ENCODE measurements around the gene ZNF430. TPM values are rescaled to one million over a fixed set of nuclear protein-coding genes. Genes with fewer than 3 reads are reported as not detected.

Gene ZNF430
- total RNA-seq, 2 donors from 2014 or later: 7.7 to 11.7 TPM

DNA sequence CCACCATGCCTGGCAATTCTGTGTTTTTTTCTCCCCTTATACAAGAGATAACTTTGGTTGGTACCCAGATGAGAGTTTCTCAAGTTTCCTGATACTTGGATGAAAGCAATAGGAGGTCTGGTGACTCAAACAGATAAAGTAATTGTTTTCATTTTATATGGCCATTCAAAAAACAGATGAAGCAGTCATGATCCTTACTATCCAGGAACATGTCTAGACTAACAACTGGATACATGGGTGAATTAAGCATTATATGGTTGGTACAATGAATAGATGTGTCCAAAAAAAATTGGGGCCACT lies 8.5 kb downstream of the ZNF430 start:
- no peak overlapping the region for H3K4me3 ChIP-seq
- no peaks in the 10 kb centered on the region for H3K9me3 ChIP-seq
- DNase-seq: no peak
- TF ChIP-seq, protein P1, sequence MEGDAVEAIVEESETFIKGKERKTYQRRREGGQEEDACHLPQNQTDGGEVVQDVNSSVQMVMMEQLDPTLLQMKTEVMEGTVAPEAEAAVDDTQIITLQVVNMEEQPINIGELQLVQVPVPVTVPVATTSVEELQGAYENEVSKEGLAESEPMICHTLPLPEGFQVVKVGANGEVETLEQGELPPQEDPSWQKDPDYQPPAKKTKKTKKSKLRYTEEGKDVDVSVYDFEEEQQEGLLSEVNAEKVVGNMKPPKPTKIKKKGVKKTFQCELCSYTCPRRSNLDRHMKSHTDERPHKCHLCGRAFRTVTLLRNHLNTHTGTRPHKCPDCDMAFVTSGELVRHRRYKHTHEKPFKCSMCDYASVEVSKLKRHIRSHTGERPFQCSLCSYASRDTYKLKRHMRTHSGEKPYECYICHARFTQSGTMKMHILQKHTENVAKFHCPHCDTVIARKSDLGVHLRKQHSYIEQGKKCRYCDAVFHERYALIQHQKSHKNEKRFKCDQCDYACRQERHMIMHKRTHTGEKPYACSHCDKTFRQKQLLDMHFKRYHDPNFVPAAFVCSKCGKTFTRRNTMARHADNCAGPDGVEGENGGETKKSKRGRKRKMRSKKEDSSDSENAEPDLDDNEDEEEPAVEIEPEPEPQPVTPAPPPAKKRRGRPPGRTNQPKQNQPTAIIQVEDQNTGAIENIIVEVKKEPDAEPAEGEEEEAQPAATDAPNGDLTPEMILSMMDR (IDR thresholded peaks at IDR 0.05): no peak
- no peak overlapping the region for H3K9ac ChIP-seq (ENCODE audit: low read depth in 2 of 2, low read length in 2 of 2)
- no peak overlapping the region for H3K27ac ChIP-seq
- no peaks in the 10 kb centered on the region for H3K36me3 ChIP-seq
- no peaks in the 10 kb centered on the region for H3K4me1 ChIP-seq
- intact Hi-C loops (cut with DNase I): no loop called here
- no peaks in the 10 kb centered on the region for H3K27me3 ChIP-seq

DNA sequence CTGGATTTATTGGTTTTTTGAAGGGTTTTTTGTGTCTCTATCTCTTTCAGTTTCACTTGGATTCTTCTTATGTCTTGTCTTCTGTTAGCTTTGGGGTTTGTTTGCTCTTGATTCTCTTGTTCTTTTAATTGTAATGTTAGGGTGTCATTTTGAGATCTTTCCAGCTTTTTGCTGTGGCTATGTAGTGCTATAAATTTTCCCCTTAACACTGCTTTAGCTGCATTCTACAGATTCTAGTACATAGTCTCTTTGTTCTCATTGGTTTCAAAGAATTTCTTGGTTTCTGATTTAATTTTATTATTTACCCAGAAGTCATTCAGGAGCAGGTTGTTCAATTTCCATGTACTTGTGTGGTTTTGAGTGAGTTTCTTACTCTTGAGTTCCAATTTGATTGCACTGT lies 24.6 kb downstream of the ZNF430 start:
- intact Hi-C loops (cut with DNase I): no loop called here
- no peaks in the 10 kb centered on the region for H3K9me3 ChIP-seq

DNA sequence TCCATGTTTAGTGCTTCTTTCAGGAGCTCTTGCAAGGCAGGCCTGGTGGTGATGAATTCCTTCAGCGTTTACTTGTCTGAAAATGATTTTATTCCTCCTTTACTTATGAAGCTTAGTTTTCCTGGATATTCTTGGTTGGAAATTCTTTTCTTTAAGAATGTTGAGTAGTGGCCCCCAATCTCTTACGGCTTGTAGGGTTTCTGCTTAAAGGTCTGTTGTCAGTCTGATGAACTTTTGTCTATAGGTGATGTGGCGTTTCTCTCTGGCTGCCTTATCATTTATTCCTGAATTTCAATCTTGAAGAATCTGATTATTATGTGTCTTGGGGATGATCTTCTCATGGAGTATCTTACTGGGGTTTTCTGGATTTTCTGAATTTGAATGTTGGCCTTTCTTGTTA lies 26.0 kb downstream of the ZNF430 start:
- H3K4me3 ChIP-seq: no peak overlapping the region
- H3K4me1 ChIP-seq: no peaks in the 10 kb centered on the region
- H3K27ac ChIP-seq: no peak overlapping the region
- H3K36me3 ChIP-seq: no peaks in the 10 kb centered on the region
- intact Hi-C loops (cut with DNase I): no loop called here
- DNase-seq: no peak
- no peaks in the 10 kb centered on the region for H3K27me3 ChIP-seq
- no peaks in the 10 kb centered on the region for H3K9me3 ChIP-seq
- no peak overlapping the region for H3K9ac ChIP-seq (ENCODE audit: low read depth in 2 of 2, low read length in 2 of 2)
- TF ChIP-seq, protein P1 (IDR thresholded peaks at IDR 0.05): no peak

More for the DNA sequence above, 24.6 kb downstream of the ZNF430 start:
- no peaks in the 10 kb centered on the region for H3K36me3 ChIP-seq
- H3K27ac ChIP-seq: no peak overlapping the region
- TF ChIP-seq, protein P1 (IDR thresholded peaks at IDR 0.05): no peak
- no peak overlapping the region for H3K9ac ChIP-seq (ENCODE audit: low read depth in 2 of 2, low read length in 2 of 2)
- no peaks in the 10 kb centered on the region for H3K4me1 ChIP-seq
- H3K4me3 ChIP-seq: no peak overlapping the region
- no peaks in the 10 kb centered on the region for H3K27me3 ChIP-seq
- DNase-seq: no peak

DNA sequence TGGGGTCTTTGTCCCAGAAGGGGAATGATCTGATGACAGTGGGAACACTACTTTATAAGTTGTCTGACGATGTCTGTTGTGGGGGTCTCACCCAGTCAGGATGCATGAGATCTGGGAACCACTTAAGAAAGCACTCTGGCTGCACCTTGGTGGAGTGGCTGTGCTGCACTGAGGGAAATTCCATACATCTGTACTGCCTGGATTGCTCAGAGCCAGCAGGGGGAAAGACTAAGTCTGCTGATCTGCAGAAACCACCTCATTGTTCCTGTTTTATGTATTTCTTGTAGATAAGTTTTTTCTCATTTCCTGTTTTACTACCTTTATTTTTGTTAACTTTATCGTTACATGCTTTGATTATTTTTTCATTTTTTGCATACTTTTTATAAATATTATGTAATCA lies 27.3 kb downstream of the ZNF430 start:
- DNase-seq: no peak
- TF ChIP-seq, protein P1 (IDR thresholded peaks at IDR 0.05): no peak
- H3K36me3 ChIP-seq: no peaks in the 10 kb centered on the region
- H3K9ac ChIP-seq (ENCODE audit: low read depth in 2 of 2, low read length in 2 of 2): no peak overlapping the region
- no peaks in the 10 kb centered on the region for H3K27me3 ChIP-seq
- intact Hi-C loops (cut with DNase I): no loop called here
- no peak overlapping the region for H3K27ac ChIP-seq
- peaks cover 4% of the 10 kb centered on the region for H3K9me3 ChIP-seq
- no peaks in the 10 kb centered on the region for H3K4me1 ChIP-seq
- H3K4me3 ChIP-seq: no peak overlapping the region

DNA sequence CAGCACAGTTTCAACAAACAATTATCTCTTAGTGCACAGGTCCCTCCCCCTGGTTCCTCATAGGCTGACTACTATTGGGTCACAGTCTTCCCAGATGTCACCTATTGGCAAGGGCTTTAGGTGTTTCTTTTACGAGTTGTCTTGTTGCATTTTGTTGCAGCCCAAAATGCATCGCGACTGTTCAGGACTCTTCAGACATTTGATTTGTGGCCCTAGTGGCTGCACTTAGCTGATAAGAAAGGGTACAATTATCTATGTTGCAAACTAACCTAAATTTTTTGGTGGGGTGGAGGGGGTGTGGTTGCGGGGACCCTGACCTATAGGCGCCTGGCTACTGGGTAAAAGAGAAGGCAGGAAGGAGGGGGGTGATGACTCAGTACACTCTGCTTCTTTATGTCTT lies 32.4 kb downstream of the ZNF430 start:
- TF ChIP-seq, protein P1 (IDR thresholded peaks at IDR 0.05): no peak
- no peak overlapping the region for H3K9ac ChIP-seq (ENCODE audit: low read depth in 2 of 2, low read length in 2 of 2)
- H3K9me3 ChIP-seq: peaks cover 5% of the 10 kb centered on the region
- no peaks in the 10 kb centered on the region for H3K36me3 ChIP-seq
- no peak overlapping the region for H3K4me3 ChIP-seq
- no peak overlapping the region for H3K27ac ChIP-seq
- no peaks in the 10 kb centered on the region for H3K4me1 ChIP-seq
- DNase-seq: no peak
- intact Hi-C loops (cut with DNase I): no loop called here
- no peaks in the 10 kb centered on the region for H3K27me3 ChIP-seq

DNA sequence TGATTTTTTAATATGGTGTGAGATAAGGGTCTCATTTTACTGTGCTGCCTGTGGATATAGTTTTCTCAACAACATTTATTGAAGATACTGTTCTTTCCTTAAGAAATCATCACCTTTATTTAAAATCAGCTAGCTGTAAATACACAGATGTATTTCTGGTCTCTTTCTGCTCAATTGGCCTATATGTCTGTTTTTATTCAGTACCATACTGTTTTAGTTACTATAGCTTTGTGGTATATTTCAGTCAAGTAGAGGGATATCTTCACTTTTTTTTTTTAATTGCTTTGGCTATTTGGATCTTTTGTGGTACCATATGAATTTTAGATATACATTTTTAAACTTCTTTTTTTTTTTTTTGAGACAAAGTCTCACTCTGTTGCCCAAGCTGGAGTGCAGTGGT lies 44.9 kb downstream of the ZNF430 start:
- intact Hi-C loops (cut with DNase I): no loop called here
- Histone ChIP-seq H3K9ac (ENCODE audit: low read depth in 2 of 2, low read length in 2 of 2) (no peak overlapping the region), H3K4me3 (no peak overlapping the region), H3K4me1 (no peaks in the 10 kb centered on the region), H3K9me3 (no peaks in the 10 kb centered on the region), H3K27ac (no peak overlapping the region), H3K27me3 (no peaks in the 10 kb centered on the region), H3K36me3 (no peaks in the 10 kb centered on the region)
- no peak for DNase-seq
- TF ChIP-seq, protein P1 (IDR thresholded peaks at IDR 0.05): no peak

Measured in colonic mucosa (tissue), 4 donors.